GM18873 (cell line): Measurements from ENCODE around the gene ATP1B1.
"Not testable (repeated sequence)": the region's sequence is repeated elsewhere in the genome, so short reads cannot be mapped to it uniquely, and the experiment has no call there.

ENCODE experiments used
- ATAC-seq: cut with Tn5 transposase; IDR thresholded peaks from one replicate; pipeline ENCODE4 v1.9.1; 2021; ENCODE audit warnings: mild to moderate bottlenecking, moderate library complexity, moderate number of reproducible peaks; ENCODE audit not compliant: unreplicated experiment, low FRiP score

The ATP1B1 gene

DNA sequence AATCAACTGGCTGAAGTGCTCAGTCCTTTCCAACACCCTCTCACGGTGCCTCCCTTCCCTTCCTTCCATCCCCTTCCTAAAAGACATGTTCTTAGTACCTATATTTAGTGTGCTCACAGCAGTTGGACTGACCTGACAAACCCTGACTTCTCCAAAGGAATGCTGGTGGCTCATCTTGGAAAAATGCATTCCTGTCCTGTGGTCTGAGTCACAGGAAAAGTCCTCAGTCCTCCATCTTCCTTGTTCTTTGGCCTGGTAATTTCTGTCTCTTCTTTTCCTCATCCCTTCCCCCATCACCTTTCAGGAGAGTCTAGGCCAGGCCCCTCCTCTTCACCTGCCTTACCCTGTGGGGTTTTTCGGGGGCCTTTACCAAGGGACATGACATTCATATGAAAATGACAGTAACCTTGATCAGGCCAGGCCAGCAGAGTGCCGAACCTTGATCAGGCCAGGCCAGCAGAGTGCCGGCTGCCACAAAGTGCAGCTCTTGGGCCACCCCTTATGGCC lies 7.2 kb downstream of the ATP1B1 start:
- ATAC-seq = no peak

DNA sequence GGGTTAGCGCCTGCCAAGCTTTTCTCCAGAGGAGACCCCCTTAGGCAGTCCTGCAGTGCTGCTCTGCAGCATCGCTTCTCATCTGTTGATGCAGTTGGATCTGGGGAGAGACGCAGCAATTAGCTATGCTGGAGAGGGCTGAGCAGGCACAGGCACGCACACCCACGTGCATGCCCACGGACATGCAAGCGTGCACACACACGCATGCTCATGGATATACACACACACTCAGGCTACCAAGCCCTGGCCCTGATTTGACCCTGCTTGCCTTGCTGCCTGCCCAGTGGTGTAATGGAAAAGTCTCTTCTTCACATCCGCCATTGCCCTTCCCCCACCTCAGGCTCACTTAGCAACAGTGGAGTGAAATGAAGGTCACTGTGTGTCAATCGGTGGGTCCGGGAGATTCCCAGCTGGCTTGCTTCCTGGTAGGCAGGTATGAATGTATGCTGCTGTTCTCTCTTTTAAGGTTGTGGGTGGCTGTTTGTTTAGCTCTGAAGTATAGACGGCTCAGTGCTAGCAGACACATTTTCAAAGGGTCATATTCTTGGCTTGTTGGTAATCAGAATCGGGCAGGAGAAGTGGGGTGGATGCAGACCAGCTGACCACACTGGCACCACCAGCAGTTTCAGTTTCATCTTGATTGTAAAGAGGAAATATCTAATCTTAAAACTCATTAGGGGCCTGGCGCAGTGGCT lies 9.5 kb downstream of the ATP1B1 start:
- ATAC-seq = peak; percentile 68

DNA sequence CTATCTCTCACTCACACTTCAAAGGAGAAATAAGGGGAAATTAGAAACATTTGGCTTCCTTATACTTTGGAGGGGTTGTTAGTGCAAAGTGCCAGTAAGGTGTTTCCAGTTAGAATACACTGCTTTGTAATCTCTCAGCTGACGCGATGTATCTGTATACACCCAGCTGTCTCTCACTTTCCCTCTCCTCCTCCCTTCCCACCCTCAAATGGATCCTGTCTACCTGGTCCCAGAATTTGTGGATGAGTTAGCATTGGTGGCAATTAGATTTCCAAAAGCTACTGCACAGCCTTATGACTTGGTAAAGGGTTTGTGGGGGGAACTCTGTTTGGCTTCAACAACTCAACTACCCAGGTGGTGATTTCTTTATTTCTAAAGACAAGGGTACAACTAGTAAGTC lies 10.5 kb downstream of the ATP1B1 start:
- ATAC-seq = no peak

- ATAC-seq = no peak
Measured at GRCh38 chr1:169117599-169117998, 11.1 kb downstream of the ATP1B1 start.

DNA sequence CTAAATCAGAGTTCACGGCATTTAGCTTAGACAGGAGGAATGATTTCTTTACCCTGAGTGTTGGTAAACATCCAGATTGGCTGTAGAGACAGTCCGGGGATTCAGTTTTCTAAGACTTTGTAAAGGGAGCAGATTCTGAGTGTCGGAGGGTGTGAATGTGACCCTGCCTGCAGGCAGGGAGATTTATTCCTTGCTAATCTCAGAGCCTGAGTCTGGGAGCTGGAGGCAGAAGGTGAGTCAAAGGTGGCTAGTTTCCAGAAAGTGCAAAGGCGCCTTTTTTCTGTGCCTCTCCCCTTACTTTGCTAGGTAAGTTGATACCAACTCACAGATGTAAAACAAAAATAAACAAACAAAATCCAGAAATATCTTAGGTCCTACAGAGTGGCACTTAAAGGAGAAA lies 11.7 kb downstream of the ATP1B1 start:
- no peak for ATAC-seq

DNA sequence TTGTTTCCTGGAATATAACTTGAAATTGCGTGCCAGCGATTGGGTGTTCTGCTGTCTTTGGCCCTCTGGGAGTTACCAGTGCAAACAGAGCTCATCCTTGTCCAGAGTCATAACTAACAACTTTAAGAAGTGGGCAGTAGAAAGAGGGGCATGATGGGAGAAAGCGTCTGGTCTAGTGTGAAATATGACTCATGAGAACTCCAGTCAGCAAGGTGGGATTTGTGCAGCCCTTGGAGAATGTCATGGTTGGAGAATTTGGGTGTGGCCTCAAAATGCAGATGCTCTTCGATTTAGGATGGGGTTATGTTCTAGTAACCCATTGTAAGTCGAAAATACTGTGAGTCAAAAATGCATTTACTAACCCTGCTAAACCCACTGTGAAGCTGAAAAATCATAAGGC lies 12.9 kb downstream of the ATP1B1 start:
- ATAC-seq = no peak

GRCh38 chr1:169120066-169120465 lies 13.6 kb downstream of the ATP1B1 start:
- no peak for ATAC-seq

- ATAC-seq = no peak
Measured at GRCh38 chr1:169121146-169121923, 14.8 kb downstream of the ATP1B1 start.

- peak; percentile 48 for ATAC-seq
Measured at GRCh38 chr1:169122976-169123375, 16.5 kb downstream of the ATP1B1 start.

GRCh38 chr1:169124459-169124858 lies 18.0 kb downstream of the ATP1B1 start:
- no peak for ATAC-seq

GRCh38 chr1:169125597-169125996 lies 19.1 kb downstream of the ATP1B1 start:
- ATAC-seq = not testable (repeated sequence)

GRCh38 chr1:169126335-169126734 lies 19.8 kb downstream of the ATP1B1 start:
- no peak for ATAC-seq

GRCh38 chr1:169127305-169127704 lies 20.8 kb downstream of the ATP1B1 start:
- no peak for ATAC-seq

DNA sequence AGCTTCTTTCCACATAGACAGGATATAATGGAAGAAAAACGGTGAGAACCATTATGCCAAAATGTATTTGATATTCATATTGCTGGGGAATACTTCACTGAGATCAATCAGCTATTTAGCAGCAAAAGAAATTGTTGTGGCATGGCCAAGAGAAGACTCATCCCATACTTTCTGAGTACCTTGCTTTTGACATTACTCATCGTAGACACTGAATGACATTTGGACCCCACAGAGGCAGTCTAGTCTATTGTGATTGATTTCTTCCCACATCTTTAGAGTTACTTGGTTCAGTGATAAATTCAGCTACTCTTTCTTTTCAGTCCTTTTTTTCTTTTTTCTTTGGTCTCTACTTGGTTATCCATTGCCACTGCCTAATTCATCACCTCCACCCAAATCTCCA lies 22.1 kb downstream of the ATP1B1 start:
- ATAC-seq = no peak

DNA sequence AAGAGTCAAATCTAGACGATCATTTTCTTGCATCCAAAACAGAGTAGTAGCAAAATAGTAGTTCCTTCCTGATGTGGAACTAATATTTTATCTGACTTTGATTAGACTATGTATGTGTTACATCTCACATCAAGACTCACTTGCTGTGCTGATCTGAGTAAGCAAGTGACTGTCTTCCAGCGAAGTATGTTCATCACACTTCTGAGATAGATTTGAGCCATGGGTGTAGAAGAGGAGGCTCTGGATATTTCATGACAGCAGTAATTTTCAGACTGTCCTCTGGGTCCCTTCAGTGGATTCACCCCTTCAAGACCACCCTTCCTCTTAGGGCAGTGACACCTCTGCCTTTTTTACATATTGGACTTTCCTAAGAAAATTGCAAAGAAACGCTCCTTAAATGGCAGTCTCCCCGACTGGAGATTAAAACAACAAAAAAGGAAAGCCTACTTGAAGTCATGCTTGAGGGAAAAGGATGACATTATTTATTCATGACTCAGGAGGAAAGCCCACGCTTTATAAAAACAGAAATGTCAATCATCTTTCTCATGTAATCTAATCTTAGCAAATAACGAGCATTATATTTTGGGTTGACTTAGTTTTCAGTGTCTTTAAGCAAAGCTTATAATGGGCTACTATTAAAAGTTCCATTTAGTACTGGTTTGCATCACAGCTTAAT lies 22.8 kb downstream of the ATP1B1 start:
- no peak for ATAC-seq

DNA sequence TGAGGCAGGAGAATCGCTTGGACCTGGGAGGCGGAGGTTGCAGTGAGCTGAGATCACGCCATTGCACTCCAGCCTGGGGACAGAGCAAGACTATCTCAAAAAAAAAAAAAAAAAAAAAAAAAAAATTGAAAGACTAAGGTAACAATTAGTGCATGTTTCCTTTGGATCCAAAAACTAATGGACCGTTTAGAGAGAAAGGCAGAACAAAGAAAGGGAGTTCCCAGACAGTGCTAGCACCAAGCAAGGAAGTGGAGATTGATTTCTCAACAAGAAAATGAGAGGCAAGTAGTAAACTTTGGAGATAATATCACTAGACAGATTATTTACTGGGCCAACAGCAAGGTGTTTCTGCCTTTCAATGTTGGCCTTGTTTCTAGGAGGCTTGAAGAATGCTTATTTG lies 24.2 kb downstream of the ATP1B1 start:
- no peak for ATAC-seq

- no peak for ATAC-seq
Measured at GRCh38 chr1:169132512-169133227, 26.2 kb downstream of the ATP1B1 start.

DNA sequence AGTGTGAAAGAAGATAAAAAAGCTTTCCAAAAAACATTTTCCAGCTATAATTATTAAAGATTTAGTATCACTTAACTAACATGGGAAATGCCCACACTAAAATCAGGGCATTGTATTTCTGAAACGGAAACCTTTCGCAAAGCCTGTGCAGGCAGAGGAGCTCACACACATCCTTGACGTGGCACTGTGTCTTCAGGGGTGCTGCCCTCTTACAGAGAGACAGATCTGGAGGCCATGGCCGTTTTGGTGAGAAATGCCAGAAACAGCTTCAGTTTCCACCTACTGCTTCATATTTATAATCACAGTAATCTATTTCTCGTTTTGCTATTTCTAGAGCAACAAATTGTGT lies 26.7 kb downstream of the ATP1B1 start:
- ATAC-seq = no peak

DNA sequence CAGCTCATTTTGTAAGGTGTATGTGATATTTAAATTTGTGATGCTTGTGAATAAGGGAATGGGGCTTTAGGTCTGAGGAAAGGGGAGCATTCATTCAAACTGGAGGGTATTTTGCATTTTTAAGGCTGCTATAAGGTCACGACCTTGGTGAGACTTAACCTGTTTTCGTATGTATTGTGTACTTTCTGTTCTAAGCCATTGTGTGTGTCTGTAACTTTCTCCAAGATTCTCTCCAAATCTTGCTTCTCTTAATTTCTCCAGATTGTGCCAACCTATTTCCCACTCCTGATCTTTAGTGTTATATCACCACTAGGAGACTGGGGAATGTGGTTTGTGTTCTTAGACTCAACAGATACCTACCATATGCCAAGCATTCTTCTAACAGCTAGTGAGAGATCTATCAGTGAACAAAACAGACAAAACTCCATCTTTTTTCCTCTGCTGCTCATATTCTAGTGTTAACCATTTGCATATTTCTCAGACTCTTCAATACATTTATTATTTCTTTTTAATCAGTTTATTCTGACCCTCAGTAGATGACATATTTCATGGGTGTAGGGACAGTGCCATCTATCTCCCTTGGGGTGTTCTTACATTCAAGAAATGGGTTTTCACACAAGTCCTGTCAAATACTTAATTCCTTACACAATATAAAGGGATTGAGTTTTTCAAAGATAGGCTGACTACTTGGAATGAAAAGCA lies 27.5 kb downstream of the ATP1B1 start:
- no peak for ATAC-seq

- ATAC-seq = no peak
Measured at GRCh38 chr1:169137357-169137756, 30.9 kb downstream of the ATP1B1 start.
